Middle frontal gyrus (tissue), 1 donor: ENCODE data around the gene PPP1R13B.

Experiments used
- DNase-seq: peaks from one replicate; pipeline ENCODE4 v3.0.0-alpha.2; 2015; ENCODE audit warnings: low spot score; ENCODE audit errors: extremely low spot score

The PPP1R13B gene

DNA sequence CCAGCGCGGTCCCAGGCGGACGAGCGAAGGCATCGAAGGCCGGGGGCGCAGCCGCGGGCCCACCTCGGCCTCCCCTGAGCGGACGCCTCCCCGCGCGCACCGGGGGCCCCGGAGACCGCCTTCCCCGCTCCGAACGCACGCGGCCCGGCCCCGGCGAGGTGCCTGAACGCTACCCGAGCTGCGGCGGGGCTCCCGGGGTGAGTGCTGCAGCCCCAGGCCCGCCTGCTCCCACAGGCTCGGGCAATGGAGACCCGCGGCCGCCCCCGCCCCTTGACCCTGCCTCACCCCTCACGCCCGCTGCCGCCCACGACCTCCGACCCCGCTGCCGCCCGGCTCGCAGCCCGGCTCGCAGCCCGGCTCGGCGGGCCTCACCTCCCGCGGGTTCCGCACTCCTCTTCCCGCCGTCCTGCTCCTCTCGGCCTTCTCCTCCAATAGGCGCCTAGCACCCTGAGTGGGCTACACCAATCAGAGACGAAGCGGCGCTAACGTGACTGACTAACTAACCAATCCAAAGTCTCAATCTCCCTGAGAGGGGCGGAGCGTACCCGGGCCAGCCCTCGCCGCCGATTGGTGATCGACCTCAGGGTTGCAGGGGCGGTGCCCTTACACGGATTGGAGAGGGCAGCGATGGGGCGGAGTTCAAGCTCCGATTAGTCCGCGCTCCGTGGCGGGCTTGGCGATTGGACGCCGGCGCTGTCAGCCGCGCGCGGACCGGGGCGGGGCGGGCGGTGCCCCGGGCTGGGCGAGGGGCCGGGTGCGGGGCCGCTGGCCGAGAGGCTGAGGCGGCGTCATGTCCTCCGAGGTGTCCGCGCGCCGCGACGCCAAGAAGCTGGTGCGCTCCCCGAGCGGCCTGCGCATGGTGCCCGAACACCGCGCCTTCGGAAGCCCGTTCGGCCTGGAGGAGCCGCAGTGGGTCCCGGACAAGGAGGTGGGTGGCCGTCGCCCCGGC, 132.0 kb downstream of the PPP1R13B start, which contains the start of the genes XRCC3 and ZFYVE21:
TSS of gene XRCC3 (minus strand) at position 400 of the 949 bp plus-strand sequence. CDS start 4,364 bp downstream, outside the sequence.
TSS of gene ZFYVE21 (plus strand) at position 759 of the 949 bp plus-strand sequence. CDS start at position 791, 32 bp downstream.
- DNase-seq: peak; percentile 97

DNA sequence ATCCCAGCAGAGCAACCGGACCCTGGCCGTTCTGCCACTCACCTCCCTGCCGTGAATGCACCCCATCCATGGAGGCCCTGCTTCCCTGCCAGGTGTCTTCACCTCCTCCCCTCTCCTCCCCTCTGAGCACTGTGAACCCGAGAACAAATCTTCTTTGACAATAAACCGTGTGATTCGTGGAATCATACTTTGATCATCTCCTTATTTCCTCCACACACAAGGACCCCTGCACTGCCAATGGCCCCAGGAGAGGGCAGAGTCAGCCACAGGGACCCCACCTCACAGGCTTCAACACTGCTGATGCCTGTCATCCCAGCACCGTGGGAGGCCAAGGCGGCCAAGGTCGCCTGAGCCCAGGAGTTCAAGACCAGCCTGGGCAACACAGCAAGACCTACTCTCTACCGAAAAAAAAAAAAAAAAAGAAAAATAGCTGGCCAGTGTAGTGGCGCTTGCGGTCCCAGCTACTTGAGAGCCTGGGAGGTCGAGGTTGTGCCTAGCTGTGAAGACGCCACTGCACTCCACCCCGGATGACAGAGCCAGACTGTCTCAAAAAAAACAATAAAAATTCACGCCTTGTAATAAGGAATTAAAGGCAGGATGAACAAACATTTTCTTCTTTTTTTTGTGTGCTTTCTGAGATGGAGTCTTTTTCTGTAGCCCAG, 133.2 kb downstream of the PPP1R13B start:
- no peak for DNase-seq

DNA sequence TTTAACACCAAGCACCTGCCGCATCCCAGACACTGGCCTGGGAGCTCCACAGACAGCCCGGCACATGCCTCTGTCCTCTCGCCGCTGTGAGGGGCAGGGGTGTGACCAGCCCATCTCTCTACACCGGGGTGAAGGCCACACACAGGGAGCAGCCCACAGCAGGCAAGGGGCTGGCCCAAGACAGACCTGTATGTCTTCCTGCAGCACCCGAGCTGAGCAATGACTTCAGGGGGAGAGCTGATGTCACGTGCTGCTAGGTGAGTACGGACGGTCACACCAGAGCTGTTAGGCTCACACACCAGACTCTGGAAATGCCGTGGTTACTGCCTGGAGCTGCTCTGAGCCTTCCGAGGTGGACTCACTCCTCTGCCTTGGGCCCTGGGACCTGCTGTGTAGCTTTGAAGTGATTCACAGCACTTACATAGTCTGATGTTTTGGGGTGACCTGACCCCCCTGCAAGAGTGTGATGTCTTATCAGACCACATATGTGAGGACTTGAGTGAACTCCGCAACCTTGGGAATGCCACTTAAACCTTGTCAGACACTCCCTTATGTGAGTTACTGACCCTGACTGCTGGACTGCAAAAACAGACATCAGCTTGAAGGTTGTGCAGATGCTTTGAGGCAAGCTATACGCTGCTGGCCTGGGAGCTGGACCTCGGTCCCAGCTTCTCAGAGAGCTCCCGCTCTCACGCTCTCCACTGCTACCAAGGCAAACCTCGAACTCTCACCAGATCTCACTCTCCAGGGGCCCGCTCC, 133.9 kb downstream of the PPP1R13B start:
- no peak for DNase-seq

DNA sequence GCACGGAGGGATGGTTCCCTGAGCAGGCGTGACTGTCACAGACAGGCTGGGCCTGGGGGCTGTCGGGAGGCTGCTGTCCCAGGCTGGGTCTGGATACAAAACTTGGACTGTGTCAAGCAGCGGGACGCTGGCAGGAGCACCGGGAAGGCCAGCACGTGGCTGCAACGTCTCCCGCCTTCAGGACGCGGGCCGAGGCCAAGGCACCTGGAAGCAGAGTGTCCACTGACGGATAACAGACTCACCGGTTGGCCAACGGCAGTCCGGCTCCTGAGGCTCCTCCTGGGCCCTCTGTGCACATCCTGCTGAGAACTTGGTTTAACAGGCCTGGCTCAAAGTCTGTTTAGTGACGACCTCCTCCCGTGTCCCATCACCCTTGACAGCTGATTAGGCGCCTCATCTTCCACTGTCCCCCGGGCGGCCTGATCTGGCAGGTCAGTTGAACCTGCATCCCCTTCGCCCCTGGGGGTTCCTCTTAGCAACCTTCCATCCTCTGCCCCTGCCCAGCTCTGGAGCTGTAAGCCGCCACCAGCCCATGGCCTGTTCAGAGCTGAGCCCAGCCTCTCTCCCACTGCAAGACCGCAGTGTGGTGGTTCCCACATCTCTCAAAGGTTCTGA, 134.6 kb downstream of the PPP1R13B start:
- no peak for DNase-seq

DNA sequence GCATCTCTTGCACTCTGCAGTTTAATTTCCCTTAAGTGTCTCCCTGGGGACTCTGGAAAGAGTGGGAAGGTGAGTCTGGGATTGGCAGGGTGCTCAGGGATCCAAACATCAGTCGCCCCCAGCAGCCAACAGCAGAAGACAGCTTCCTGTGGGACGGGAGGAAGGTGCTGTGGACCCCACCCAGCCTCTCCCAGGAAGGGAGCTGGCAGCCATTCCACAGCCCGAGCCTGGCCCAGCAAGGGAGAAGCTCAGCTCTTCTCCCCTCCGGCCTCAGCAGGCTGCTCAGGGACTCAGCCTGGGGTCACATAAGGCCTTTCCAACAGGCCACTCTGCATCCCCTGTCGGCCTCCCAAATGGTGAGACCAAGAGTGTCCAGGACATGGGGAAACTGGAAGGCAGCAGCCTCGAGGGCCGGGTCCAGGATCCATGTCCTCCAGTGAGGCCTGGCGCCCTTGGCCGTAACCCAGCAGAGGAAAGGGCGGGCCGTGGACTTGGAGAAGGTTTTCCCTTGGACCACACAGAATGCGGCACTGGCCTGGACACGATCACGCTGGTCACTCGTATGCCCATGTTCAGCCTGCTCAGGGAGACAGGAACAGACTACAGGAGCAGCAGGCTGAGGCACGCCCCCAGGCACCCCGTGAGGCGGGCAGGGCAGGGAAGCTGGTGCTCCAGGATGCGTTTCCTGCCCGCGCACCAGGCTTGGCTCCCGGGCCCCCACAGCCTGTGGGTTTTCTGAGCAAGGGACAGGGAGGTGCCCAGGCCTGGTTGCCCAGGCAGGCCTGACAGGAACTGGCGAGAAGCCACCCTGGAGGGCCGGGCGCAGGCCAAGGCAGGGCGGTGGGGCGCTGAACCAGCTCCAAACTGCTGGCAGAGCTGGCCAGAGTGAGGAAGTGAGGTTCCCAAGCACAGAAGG, 135.6 kb downstream of the PPP1R13B start:
- no peak for DNase-seq

DNA sequence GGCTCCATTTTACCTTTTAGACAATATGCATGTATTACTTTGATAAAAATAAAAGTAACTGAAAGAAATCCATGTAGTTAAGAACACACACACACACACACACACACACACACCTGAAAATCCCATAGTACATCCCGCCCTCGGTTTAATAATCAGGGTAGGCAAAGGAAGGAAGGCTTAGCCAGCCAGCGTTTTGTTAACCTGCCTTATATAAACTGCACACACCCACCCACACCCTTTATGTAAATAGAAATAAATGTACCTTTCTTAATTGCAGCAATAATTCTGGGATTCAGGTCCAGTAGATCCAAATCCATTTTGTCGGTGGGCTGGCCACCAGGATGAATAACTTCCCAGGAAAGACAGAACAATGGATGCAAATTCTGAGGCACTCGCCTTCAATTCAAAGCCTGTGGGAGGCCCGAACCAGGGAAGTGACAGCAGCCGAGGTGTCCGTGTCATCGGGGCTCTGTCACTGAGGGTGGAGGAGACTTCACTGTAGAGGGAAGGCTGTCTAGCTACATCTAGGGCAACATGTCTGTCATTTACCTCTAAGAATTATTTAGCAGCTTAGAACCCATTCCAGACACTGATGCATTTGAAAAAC, 136.5 kb downstream of the PPP1R13B start:
- no peak for DNase-seq

DNA sequence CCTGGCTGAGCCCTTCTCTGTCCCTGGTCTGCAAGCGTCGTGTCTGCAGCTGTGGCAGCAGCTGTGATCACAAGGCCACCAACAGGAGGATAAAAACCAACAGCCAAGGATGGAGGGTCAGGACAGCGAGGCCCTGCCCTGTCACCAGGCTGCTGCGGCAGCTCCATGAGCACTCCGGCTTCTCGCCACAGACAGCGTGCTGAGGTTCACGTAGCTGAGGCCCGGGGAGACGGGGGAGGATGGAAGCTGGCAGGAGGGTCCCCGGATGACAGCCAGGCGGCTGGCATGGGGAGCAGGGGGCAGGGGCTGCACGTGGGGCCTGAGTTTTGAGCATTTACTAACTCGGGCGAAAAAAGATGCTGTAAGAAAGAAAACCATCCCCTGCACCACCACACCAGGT, 137.6 kb downstream of the PPP1R13B start:
- DNase-seq: no peak

DNA sequence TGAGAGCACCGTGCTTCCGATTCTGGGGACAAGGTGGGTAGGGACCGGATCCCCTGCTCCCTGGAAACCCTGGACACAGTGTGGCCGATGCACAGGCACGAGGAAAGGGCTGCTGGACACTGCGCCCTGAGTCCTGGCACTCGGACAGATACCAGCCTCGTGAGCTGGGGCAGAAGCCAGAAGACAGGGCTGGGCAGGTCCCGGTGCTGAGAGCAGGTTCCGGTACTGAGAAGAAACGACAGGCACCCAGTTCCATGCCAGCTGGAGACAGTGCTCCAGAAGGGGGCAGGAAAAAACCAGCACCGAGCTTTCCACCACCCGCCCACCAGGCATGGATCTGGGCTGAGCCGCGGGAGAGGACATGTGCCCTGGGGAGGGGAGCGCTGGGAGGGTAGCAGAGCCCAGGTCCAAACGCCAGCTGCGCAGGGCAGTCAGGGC, 138.6 kb downstream of the PPP1R13B start:
- DNase-seq: no peak

DNA sequence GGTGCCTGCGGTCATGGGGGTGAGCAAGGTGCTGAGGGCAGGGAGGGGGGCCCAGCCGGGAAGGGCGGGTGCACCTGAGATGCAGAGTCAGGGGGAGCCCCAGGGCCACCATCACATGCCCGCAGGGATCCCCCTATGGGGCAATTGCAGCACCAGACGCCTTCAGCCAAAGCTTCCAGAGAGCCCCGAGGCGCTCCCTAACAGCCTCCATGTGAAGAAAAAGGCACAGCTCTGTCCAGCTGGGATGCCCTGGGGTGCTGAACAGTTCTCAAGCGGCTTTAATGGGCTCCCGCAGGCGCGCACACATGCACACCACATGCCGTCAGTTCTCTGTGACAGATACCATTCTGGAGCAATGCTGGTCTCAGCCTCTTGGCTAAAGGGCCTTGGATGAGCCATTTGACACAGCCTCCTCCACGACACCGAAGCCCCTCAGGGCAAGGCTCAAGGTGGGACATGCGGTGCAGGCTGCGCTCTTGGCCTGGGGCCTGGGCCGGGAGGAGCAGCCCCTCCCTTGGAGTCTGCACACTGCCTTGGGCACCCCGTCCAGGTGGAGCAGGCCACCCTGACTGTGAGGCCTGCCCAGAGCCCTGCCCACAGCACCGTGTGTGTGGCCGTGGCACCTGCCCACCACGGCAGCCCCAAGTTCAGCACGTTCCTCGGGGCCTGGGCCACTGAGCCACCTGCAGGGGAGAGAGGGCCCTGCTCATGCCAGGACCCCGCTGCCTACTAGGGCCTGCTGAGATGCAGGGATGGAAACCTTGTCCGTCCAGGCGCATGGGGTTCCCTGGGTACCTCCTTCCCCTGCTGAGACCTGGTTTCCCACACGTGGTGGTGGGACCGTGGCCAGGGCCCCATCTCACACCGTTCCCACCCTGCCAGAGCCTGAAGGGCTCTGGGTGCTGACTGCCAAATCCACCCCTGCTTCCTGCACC, 139.8 kb downstream of the PPP1R13B start:
- DNase-seq: no peak

DNA sequence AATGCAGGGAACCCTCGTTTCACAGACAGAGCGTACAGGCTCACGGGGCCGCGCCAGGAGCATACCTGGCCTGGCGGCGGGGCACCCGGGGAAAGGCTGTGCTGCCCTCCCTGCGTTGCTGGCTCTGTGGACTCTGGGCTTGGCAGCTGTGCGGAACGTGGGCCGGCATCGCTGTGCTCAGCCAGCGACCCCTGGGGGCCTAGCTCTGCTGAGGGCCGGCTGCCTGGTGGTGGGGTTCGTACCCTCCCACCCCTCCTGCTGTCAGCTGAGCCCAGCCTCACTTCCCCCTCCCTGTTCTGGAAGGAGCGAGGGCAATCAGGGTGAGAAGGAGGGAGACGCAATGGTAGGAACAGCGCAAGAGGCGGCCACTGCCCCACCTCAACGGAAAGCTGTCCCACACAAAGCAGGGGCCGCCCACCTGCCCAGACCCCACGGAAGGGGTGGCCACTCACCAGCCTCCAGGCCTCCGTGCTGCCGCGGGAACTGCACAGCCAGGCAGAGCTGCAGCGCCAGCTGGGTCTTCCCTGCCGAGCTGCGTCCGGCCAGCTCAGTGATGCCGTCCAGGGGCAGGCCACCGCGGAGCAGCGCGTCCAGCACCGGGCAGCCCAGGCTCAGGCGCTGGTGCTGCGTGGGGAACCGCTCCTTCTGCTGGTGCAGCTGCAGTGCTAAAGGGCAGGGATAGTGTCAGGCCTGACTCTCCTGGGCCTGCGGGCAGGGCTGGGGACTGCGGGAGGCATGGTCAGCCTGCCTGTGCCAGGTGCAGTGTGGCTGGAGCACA, 140.6 kb downstream of the PPP1R13B start:
- DNase-seq: no peak

DNA sequence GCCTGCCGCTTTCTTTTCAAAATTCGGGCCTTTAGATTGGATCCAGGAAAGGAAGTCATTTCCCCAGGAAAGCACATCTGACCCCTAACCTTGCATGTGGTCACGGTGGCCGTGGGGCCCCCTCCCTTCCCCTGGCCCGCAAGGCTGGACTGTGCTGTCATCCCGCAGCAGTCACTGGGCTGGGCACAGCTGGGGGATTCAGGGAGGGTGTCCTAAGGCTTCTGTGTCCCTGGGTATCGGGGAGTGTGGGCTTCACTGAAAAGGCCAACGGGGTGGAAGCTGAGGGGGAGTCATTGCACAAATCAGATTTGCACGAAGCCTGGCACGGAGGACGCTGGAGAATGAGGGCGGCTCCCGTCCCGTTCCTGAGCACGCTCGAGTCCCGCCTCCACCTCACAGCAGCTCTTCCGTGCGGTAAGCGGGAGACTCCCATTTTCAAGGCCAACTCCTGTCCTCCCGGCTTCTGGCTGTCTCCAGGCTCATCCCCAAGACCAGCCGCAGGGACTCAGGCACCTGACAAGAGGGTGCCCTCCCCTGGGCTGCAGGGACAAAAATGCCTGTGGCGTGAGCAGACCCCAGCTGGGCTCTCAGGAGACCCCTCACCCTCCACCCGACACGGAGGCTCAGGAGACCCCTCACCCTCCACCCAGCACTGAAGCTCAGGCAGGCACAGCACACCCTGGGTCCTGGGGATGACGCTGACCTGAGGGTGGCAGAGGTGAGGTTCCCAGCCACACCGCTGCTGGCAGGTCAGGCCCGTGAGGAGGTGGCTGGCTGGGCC, 141.7 kb downstream of the PPP1R13B start:
- DNase-seq: no peak

DNA sequence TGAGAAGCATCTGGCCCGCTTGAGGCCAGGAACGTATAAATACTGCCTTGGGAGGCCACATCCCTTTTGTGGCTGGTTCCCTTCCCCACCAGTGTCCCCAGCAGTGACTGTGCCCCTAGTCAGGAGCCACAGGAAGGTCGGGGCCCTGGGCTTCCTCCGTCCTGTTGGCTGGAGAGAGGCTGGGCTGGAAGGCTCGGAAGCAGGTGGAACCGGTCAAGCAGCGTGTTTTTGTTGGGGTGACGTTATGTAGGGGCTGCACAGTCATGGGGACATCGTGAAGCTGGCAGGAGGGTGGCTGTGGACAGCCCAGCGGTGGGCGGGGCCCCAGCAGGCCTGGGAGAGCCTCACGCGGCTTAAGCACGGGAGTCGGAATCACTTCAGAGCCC, 142.3 kb downstream of the PPP1R13B start:
- DNase-seq: no peak

DNA sequence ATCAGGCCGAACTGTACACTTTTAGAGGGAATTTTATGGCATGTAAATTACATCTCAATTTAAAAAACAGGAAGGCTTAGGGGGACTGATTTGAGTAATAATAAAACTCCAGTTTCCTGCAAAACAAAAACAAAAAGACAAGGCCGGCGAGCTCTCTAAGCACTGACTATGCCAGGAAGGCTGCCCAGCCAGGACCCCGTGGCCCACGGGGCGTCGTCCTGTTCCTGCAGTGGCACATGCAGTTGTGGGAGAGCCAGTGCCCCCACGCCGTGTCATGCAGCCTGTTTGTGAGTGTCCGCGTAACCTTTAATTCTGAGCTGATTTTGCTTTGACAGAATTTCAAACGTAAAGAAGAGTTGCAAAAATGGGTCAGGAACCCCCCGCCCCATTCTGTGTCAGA, 142.7 kb downstream of the PPP1R13B start:
- DNase-seq: no peak

DNA sequence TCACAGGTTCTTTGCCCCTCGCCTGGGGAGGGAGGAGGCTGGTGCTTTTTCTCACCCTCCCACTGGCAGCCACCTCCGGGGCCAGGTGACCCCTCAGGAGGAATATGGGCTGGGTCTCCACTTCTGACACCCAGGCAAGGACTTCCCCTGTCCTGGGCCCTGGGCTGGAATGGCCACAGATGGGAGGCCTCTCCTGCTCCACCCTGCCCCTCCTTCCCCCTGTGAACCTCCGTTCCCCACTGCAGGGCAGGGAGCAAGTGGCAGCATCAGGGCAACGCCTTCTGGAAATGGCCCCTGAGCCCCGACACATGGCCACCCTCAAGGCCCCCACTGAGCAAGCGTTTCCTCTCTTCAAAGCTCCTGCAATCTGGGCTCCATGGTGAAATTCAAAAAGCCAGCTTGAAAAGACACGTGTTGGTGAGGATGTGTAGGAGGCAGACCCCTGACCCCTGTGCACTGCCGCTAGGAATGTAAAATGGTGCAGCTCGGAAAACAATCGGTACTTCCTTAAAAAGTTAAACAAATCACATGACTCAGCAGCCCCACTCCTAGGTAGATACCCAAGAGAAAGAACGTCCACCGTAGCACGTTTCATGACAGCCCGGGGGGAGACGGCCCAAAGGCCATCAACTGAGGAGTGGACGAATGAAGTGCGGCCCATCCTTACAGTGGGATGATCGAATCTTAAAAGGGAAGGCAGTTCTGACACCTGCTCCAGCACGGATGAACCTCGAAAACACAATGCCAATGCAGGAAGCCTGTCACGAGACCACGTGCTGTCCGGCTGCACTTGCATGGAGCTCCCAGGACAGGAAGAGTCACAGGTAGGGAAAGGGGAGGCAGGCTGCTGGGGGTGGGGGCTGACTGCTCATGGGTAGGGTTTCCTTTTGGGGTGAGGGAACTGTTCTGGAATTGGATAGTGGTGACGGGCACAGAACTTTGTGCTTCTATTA, 143.7 kb downstream of the PPP1R13B start:
- no peak for DNase-seq

DNA sequence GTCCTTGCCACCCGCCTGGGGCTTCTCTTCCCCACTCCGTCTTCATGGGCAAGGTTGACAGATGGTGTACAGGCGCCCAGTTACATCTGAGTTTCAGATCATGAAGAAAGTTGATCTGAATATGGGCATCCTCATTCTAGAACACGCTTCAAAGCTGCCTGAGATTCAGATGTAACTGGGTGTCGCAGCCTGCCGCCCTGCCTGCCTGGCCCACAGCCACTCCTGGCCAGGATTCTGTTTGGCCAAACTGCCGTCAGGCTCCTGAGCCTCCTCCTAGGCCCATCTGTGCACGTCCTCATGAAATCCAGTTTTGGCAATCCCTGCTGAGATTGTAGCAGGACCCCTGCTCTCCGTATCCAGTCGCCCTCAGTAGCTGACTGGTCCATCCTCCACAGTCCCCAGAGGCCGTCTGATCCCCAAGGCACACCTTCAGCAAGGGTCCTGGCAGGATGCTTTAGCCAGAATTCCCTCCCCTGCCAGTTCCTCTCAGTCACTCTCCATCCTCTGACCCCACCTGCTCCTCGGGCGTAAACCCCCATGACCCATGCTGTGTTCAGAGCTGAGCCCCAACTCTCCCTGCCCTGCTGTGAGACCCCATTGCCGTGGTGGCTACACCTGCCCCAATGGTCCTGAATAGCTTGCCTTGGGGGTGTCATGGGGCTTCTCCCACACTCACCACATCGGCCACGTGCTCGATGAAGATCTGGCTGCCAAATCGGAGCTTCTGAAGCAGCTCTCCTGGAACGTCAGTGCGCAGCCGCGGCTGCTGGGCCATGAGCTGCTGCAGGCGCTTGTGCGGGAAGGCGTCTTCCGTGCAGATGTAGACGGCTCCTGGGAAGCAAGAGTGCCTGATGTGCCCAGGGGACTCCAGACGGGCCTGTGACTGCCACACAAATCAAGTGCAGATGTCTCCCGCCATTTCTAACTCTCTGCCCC, 144.6 kb downstream of the PPP1R13B start:
- no peak for DNase-seq
